ENCODE results near the gene CTXN3. TPM values are rescaled to one million over a fixed set of nuclear protein-coding genes. Genes with fewer than 3 reads are reported as not detected.

CTXN3 gene
- total RNA-seq, 3 donors from 2014 or later (not counting 1 experiment from before 2014, with no cell fraction given), result not detected

GRCh38 chr5:127694518-127695171 is 45.8 kb downstream of the CTXN3 start:
- intact Hi-C loops (cut with micrococcal nuclease), result no loop called here
- no peak overlapping the region for H3K4me3 Mint-ChIP-seq
- H3K36me3 Mint-ChIP-seq, result no peaks in the 10 kb centered on the region
- Histone ChIP-seq H3K4me3 (ENCODE audit: low read length) (no peak overlapping the region), H3K9me3 (ENCODE audit: control insufficient read depth, insufficient read depth, low read length) (no peaks in the 10 kb centered on the region), H3K4me1 (ENCODE audit: control insufficient read depth, insufficient read depth, low read length) (no peaks in the 10 kb centered on the region), H3K27ac (ENCODE audit: low read length) (no peak overlapping the region), H3K27me3 (ENCODE audit: control insufficient read depth, insufficient read depth, low read length) (no peaks in the 10 kb centered on the region), H3K36me3 (ENCODE audit: control insufficient read depth, insufficient read depth, low read length) (no peaks in the 10 kb centered on the region)
- no peaks in the 10 kb centered on the region for H3K27me3 Mint-ChIP-seq (ENCODE audit: low read depth in 2 of 2)
- H3K4me1 Mint-ChIP-seq, result no peaks in the 10 kb centered on the region
- peaks cover 0 to 2% of the 10 kb centered on the region in 2 donors for H3K9me3 Mint-ChIP-seq
- no peak for ATAC-seq
- no CpG with 5 or more reads among the region's 1 CpG for WGBS (ENCODE audit: insufficient coverage)
- no peak overlapping the region for H3K27ac Mint-ChIP-seq
- no peak for TF ChIP-seq CTCF (IDR thresholded peaks at IDR 0.05)
- no peak for DNase-seq

- intact Hi-C loops (cut with micrococcal nuclease), result no loop called here
- H3K4me3 ChIP-seq (ENCODE audit: low read length), result no peak overlapping the region
- no peaks in the 10 kb centered on the region for H3K9me3 ChIP-seq (ENCODE audit: control insufficient read depth, insufficient read depth, low read length)
- no peaks in the 10 kb centered on the region for H3K36me3 ChIP-seq (ENCODE audit: control insufficient read depth, insufficient read depth, low read length)
- no peaks in the 10 kb centered on the region for H3K4me1 ChIP-seq (ENCODE audit: control insufficient read depth, insufficient read depth, low read length)
- no peak overlapping the region for H3K27ac ChIP-seq (ENCODE audit: low read length)
- H3K36me3 Mint-ChIP-seq, result no peaks in the 10 kb centered on the region
- H3K9me3 Mint-ChIP-seq, result peaks cover 0 to 2% of the 10 kb centered on the region in 2 donors
- no peak overlapping the region for H3K4me3 Mint-ChIP-seq
- no peaks in the 10 kb centered on the region for H3K27me3 ChIP-seq (ENCODE audit: control insufficient read depth, insufficient read depth, low read length)
- H3K4me1 Mint-ChIP-seq, result no peaks in the 10 kb centered on the region
- no peak for DNase-seq
- H3K27me3 Mint-ChIP-seq (ENCODE audit: low read depth in 2 of 2), result no peaks in the 10 kb centered on the region
- ATAC-seq, result no peak
- no peak overlapping the region for H3K27ac Mint-ChIP-seq
- no peak for TF ChIP-seq CTCF (IDR thresholded peaks at IDR 0.05)
These were observed 46.5 kb downstream of the CTXN3 start for GRCh38 chr5:127695346-127695745.

GRCh38 chr5:127696683-127697082 is 47.8 kb downstream of the CTXN3 start:
- H3K9me3 Mint-ChIP-seq, result peaks cover 0 to 2% of the 10 kb centered on the region in 2 donors
- H3K4me3 ChIP-seq (ENCODE audit: low read length), result no peak overlapping the region
- H3K4me1 Mint-ChIP-seq, result no peaks in the 10 kb centered on the region
- H3K36me3 ChIP-seq (ENCODE audit: control insufficient read depth, insufficient read depth, low read length), result no peaks in the 10 kb centered on the region
- H3K4me1 ChIP-seq (ENCODE audit: control insufficient read depth, insufficient read depth, low read length), result no peaks in the 10 kb centered on the region
- H3K4me3 Mint-ChIP-seq, result no peak overlapping the region
- H3K27ac Mint-ChIP-seq, result no peak overlapping the region
- TF ChIP-seq CTCF (IDR thresholded peaks at IDR 0.05), result no peak
- no peaks in the 10 kb centered on the region for H3K9me3 ChIP-seq (ENCODE audit: control insufficient read depth, insufficient read depth, low read length)
- no peak for DNase-seq
- no peak overlapping the region for H3K27ac ChIP-seq (ENCODE audit: low read length)
- ATAC-seq, result no peak
- no peaks in the 10 kb centered on the region for H3K27me3 ChIP-seq (ENCODE audit: control insufficient read depth, insufficient read depth, low read length)
- H3K27me3 Mint-ChIP-seq (ENCODE audit: low read depth in 2 of 2), result no peaks in the 10 kb centered on the region
- WGBS (ENCODE audit: insufficient coverage), result 96% methylated on average over 6 of the region's 6 CpGs
- intact Hi-C loops (cut with micrococcal nuclease), result no loop called here
- H3K36me3 Mint-ChIP-seq, result no peaks in the 10 kb centered on the region
